Renal pelvis (tissue), 4 donors: ENCODE data around the gene CERK. TPM values are rescaled to one million over a fixed set of nuclear protein-coding genes. Genes with fewer than 3 reads are reported as not detected.
"Not testable (repeated sequence)": the region's sequence is repeated elsewhere in the genome, so short reads cannot be mapped to it uniquely, and the experiment has no call there.

Source experiments
- DNase-seq: peaks from one replicate; pipeline ENCODE4 v3.0.0-alpha.2; 2013
- polyA plus RNA-seq, 3 donors: library from polyadenylated mRNA; unstranded; fragments of 120-200 nt; gene quantifications; one replicate each; pipeline ENCODE4 v1.2.1, GENCODE V29; 2013; ENCODE audit not compliant: insufficient read length in 3 of 3

CERK gene
- polyA plus RNA-seq, 3 donors = 43.9 to 52.7 (median 50.7) TPM

GRCh38 chr22:46735747-46736608, 2.1 kb downstream of the CERK start:
- no peak for DNase-seq

- DNase-seq = no peak
Observed at GRCh38 chr22:46734830-46735453, 3.1 kb downstream of the CERK start.

- not testable (repeated sequence) for DNase-seq
Observed at GRCh38 chr22:46734213-46734722, 3.8 kb downstream of the CERK start.

- no peak for DNase-seq
Observed at GRCh38 chr22:46732513-46732912, 5.5 kb downstream of the CERK start.

GRCh38 chr22:46732041-46732379, 6.0 kb downstream of the CERK start:
- no peak for DNase-seq

- DNase-seq = peak; percentile 73
Observed at GRCh38 chr22:46731246-46732040, 6.6 kb downstream of the CERK start.

- DNase-seq = peak; percentile 54
Observed at GRCh38 chr22:46730568-46731245, 7.3 kb downstream of the CERK start.

- peak; percentile 47 for DNase-seq
Observed at GRCh38 chr22:46728470-46728869, 9.6 kb downstream of the CERK start.

- no peak for DNase-seq
Observed at GRCh38 chr22:46727813-46728364, 10.2 kb downstream of the CERK start.

GRCh38 chr22:46726986-46727317, 11.1 kb downstream of the CERK start:
- DNase-seq = no peak

- DNase-seq = no peak
Observed at GRCh38 chr22:46726066-46726985, 11.7 kb downstream of the CERK start.

- no peak for DNase-seq
Observed at GRCh38 chr22:46725096-46725495, 13.0 kb downstream of the CERK start.

- no peak for DNase-seq
Observed at GRCh38 chr22:46723882-46724281, 14.2 kb downstream of the CERK start.

GRCh38 chr22:46721501-46722085, 16.5 kb downstream of the CERK start:
- DNase-seq = no peak

- no peak for DNase-seq
Observed at GRCh38 chr22:46719921-46720320, 18.1 kb downstream of the CERK start.

GRCh38 chr22:46714550-46714949, 23.5 kb downstream of the CERK start:
- no peak for DNase-seq

- no peak for DNase-seq
Observed at GRCh38 chr22:46712288-46712687, 25.8 kb downstream of the CERK start.

- DNase-seq = no peak
Observed at GRCh38 chr22:46710806-46711205, 27.2 kb downstream of the CERK start.

GRCh38 chr22:46708766-46709330, 29.2 kb downstream of the CERK start:
- no peak for DNase-seq
